ENCODE results near the gene MUTYH.

GRCh38 chr1:45355683-45356082, 15.4 kb upstream of the MUTYH start:
- TF ChIP-seq CTCF (conservative IDR thresholded peaks at IDR 0.05; ENCODE audit: low read depth, low read length): no peak
- no peak for TF ChIP-seq EZH2 (IDR thresholded peaks at IDR 0.05; ENCODE audit: borderline replicate concordance, low read depth, low read length, poor library complexity, severe bottlenecking)

Data from A673 (cell line).